GM12874 (cell line): ENCODE data around the gene ZNF799.
A peak's percentile ranks its signal among the peaks of the same experiment; 100 is the strongest.

ENCODE experiments used
- TF ChIP-seq, protein P1 (sequence below): IDR thresholded peaks from 2 replicates; pipeline ENCODE4 v1.5.1; 2011; ENCODE audit warnings: low read depth, mild to moderate bottlenecking, control low read depth, low read length, moderate library complexity; ENCODE audit not compliant: insufficient read depth

ZNF799 gene

GRCh38 chr19:12350185-12350889 is 50.7 kb downstream of the ZNF799 start:
- TF ChIP-seq, protein P1, sequence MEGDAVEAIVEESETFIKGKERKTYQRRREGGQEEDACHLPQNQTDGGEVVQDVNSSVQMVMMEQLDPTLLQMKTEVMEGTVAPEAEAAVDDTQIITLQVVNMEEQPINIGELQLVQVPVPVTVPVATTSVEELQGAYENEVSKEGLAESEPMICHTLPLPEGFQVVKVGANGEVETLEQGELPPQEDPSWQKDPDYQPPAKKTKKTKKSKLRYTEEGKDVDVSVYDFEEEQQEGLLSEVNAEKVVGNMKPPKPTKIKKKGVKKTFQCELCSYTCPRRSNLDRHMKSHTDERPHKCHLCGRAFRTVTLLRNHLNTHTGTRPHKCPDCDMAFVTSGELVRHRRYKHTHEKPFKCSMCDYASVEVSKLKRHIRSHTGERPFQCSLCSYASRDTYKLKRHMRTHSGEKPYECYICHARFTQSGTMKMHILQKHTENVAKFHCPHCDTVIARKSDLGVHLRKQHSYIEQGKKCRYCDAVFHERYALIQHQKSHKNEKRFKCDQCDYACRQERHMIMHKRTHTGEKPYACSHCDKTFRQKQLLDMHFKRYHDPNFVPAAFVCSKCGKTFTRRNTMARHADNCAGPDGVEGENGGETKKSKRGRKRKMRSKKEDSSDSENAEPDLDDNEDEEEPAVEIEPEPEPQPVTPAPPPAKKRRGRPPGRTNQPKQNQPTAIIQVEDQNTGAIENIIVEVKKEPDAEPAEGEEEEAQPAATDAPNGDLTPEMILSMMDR, result no peak

GRCh38 chr19:12346896-12347295 is 54.2 kb downstream of the ZNF799 start:
- TF ChIP-seq, protein P1, result 0 out of 2 replicates have a peak, but pooled peaks have one; percentile 15

DNA sequence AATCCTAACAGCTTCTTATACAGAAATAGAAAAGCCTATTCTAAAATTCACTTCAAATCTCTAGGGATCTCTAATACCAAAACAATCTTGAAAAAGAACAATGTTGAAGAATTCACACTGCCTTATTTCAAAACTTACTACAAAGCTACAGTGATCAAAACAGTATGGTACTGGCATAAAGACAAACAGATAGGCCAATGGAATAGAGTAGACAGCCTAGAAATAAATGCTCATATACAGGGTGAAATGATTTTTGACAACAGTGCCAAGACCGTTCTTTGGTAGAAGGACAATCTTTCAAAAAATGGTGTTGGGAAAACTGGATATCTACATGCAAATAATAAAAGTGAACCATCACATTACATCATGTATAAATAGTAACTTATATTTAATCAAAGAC is 55.9 kb downstream of the ZNF799 start:
- TF ChIP-seq, protein P1, result no peak
